Measurements from ENCODE around the gene C16orf87.

The C16orf87 gene

DNA sequence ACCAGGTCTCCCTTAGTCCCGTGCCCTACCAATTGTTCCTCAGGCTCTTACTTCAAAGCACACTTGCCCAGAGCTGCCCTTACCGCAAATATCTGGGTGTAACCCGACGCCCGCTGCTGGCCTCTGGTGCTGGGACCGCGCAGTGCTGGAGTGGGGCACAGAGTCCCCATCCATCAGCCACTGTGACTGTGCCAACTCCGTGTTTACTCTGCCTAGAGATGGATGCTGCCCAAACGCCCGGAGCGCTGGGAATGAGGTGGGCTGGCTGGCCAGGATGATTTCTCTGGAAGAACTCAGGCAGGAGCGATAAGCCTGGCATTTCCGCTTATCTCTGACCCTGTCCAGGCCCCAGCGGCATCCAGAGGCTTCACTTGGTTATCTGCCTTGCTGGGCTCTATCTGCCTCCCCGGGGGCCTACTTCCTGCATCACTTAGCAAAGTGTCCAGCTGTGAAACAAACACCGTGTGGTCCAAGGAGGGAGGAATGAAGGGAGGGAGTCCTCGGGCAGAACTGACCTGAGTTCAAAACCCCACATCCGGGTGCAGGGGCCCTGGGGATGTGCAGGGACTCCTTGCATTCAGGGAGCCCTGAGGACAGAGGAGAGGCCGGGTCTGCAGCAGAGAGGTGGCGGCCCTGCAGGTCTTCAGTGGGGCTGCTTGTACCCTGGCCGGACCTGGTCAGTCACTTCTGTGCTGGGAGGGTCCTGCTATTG, 73.5 kb downstream of the C16orf87 start:
- no peak for DNase-seq (ENCODE audit: low read depth in 2 of 2)

DNA sequence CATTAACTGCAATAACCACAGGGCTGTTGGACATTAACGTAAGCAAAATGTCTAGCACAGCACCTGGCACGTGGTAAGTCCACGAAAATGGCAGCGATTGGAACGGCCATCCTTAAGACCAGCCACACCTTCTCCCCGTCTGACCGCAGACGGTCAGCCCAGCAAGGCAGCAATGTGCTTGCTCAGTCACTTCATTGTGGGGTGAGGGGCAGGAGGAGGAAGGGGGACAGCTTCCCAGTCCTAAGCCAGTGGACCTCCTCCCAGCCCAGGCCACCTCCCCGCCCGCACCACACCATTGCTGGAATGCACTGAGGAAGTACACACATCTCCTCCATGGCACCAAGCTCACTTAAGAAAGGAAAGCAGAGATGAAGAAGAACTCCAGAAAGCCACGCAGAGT, 74.2 kb downstream of the C16orf87 start:
- no peak for DNase-seq (ENCODE audit: low read depth in 2 of 2)

DNA sequence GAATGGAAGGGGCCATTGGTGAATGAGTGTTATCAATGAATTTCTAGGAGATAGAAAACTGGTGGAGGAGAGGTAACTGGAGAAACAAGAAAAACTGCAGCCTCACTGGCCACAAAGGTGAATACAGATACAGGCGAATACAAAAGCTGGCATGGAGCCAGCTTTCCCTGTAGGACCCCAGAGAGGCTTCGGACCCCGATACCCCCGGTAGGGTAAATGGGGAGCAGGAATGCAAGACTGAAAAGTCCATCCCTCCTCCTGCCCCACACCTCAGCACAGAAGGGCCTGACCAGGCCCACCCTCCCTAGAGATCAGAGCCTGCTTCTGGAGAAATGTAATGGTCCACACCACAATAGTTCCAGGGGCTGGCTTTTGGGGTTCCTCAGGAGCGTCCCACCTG, 78.0 kb downstream of the C16orf87 start:
- DNase-seq (ENCODE audit: low read depth in 2 of 2) = no peak

DNA sequence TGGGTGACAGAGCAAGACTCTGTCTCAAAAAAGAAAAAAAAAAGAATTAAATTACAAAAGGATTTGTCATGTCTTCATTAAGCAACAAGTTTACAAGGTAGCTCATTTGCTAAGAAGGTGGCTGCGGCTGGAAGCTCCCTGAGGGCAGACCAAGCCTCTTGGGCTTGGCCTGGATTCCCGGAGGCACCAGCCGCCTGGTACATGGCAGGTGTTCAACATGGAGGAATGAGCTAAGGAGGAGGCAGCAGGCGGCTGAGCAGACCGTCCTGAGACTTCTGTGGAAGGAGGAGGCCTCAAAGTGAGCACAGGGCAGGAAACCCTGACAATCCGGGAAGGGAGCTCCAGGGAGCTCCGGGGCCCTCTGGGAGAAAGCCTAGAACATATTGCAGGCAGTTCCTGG, 79.6 kb downstream of the C16orf87 start:
- DNase-seq (ENCODE audit: low read depth in 2 of 2) = no peak

DNA sequence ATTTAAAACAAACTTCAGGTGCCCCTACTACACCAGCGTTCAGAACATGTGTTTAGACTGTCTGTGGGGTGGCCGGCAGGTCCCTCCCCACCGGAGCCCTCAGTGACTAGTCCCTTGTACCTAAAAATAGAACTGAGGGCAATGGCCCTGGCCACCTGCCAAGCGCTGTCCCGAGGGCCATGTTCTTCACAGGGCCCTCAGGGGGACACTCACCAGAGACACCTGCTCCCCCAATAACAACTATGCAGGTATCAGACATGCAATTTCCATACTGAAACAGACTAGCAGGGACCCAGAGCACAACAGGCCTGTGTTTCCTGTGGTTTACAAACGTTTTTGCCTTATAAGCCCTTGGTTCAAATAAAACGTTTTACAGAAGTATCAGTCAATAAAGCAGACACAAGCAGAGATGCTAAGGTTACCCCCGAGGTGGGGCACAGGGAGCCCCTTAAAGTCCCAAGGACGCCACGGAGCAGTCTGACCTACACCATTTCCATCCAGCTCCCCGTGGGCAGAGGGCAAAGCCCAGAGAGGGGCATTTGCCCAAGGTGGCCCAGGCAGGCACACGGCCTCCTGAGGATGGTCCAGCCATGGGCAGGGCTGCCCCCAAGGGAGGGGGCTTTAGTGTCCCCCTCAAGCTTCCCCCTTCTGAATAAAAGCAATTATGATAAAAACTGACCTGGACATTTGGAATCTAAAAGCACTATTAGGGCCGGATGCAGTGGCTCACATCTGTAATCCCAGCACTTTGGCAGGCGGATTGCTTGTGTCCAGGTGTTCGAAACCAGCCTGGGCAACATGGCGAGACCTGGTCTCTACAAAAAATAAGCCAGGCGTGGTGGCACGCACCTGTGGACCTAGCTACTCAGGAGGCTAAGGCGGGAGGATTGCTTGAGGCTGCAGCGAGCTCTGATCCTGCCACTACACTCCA, 81.9 kb downstream of the C16orf87 start:
- no peak for DNase-seq (ENCODE audit: low read depth in 2 of 2)

DNA sequence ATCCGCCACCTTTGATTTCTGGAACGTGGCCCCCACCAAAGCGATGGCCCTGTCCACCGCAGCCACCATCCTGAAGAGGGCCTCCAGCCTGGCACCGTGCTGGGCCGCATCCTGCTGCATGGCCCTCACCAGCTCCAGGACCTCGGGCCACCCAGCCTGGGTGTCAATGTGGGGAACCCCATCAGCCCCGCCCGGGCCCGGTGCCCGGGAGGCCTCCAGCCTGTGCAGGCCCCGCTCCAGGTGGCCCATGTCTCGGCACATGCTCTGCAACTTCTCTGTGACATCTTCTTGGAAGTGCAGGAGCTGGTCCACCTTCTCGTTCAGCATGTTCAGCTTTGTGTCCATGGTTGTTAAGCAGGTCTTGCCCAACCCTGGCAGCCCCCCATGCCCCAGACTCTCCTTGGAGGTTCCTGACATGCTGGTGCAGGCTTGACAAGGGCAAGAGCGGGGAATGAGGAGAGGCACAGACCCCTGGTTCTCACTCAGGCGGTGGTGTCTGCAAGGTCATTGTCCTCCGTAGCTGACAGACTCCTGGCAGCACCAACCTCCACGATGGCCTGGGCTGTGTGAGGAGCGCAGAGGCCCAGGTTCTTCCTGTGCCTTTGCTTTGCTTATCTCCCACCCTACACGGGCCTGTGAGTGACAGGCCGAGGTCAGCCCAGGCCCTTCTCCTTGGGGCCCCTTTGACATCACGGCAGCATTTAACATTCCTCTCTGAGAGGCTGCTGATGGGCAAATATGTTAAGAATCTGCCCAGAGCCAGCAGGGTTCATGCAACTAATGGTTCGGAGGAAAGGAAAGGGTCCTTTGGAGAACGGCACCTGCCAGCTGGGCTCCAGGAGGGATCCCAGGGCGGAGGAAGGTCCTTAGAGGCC, 83.0 kb downstream of the C16orf87 start, which contains the start of gene MYLK3:
MYLK3 (minus strand) TSS at position 568 of the 875 bp plus-strand sequence; CDS start at position 417, 151 bp downstream.
- no peak for DNase-seq (ENCODE audit: low read depth in 2 of 2)

DNA sequence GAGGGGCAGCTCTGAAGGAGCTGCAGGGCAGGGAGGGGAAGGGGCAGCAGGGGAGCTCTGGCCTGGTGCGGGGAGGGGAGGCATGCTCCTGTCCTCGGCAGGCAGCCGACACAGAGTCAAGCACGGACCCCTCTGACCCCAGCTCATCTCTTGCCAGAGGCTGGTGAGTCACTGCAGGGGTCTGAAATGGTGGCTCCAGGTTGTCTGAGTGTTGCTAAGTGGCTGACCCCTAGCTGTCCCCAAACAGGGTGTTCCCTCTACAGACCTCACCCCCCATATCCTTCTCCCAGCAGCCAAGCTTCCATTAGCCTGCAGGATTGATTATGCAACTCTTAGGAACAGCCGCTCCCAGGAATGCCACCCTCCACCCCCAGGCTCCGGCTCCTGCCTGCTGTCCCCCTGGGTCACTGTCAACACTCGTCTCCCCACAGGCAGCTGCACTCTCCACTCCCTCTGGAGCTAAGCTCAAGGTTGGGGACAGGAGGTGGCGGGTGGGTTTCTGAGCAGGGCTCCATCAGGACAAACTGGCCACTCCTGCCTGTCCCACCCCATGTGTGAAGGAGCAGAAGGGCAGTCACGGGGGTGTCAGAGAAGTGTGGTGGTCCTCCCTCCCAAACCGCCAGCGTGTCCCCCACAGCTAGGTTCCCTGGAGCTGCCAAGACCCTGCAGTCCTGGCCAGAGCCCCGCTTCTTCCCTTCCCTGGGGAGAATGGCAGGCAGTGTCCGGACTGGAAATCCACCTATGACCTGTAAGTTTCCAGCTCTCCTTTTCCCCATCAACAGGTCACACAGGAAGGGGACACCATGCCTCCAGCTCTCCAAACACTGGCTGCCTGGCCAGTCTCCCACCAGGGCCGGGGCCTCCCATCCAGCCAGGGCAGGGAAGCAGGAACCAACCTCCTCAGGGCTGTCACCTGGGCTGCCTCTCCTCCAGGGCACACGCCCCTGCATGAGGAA, 83.9 kb downstream of the C16orf87 start:
- no peak for DNase-seq (ENCODE audit: low read depth in 2 of 2)
